Urothelium cell line (cell line): ENCODE measurements around the gene AGPAT3.

Experiments
- DNase-seq: peaks from one replicate; pipeline ENCODE4 v3.0.0; 2011; ENCODE audit warnings: low spot score, mixed read lengths
- FAIRE-seq: peaks from 2 replicates; lab custom pipeline; 2011; peaks lifted over from hg19 to GRCh38; lab: Jason Lieb, UNC

Gene AGPAT3

GRCh38 chr21:43903451-43904091 lies 38.5 kb downstream of the AGPAT3 start:
- DNase-seq = no peak
- FAIRE-seq = no peak

DNA sequence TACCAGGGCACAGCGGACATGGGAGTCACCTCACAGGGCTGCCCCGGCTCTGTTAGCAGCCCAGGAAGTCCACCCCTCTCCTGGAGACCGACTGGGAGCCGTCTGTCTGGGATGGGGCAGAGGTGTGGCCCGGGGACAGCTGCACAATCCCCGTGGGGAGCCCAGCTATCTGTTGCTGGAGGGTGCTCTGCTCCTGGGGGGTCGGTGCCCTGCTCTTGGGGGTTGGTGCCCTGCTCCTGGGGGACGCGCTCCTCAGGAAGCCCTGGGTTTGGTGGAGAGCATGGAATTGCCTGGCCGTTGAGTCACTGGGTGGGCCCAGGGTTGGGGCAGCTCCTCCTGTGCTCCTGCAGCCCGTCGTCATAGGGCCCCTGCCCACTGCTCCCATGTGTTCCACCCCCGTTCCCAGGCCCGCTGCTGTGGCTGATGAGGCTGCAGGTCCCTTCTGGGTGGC lies 39.3 kb downstream of the AGPAT3 start:
- FAIRE-seq = no peak
- no peak for DNase-seq

GRCh38 chr21:43905726-43906455 lies 40.9 kb downstream of the AGPAT3 start:
- no peak for DNase-seq
- no peak for FAIRE-seq

GRCh38 chr21:43906585-43907370 lies 41.8 kb downstream of the AGPAT3 start:
- no peak for DNase-seq
- no peak for FAIRE-seq

DNA sequence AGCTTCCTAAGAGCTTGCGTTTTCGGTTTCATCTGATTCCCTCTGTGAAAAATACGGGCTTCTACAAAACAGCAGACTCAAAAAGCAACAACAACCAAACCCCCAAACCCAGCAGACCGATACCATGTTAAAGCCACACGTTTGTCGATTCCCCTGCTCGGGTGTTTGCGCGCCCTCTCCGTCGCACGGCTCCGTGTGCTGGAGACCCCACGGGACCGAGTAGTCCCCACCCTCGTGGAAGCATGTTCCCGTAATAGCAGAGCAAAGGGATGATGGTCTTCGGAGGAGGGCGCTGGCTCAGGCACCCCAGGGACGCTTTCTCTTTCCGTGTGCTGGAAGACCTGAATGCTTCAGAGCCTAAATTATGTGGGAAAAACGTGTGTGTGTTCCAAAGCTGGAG lies 42.7 kb downstream of the AGPAT3 start:
- FAIRE-seq = no peak
- no peak for DNase-seq

GRCh38 chr21:43908167-43908566 lies 43.1 kb downstream of the AGPAT3 start:
- FAIRE-seq = no peak
- no peak for DNase-seq

- DNase-seq = no peak
- FAIRE-seq = no peak
Observed at GRCh38 chr21:43909741-43910400, 44.8 kb downstream of the AGPAT3 start.

- FAIRE-seq = no peak
- no peak for DNase-seq
Observed at GRCh38 chr21:43910460-43910859, 45.4 kb downstream of the AGPAT3 start.

DNA sequence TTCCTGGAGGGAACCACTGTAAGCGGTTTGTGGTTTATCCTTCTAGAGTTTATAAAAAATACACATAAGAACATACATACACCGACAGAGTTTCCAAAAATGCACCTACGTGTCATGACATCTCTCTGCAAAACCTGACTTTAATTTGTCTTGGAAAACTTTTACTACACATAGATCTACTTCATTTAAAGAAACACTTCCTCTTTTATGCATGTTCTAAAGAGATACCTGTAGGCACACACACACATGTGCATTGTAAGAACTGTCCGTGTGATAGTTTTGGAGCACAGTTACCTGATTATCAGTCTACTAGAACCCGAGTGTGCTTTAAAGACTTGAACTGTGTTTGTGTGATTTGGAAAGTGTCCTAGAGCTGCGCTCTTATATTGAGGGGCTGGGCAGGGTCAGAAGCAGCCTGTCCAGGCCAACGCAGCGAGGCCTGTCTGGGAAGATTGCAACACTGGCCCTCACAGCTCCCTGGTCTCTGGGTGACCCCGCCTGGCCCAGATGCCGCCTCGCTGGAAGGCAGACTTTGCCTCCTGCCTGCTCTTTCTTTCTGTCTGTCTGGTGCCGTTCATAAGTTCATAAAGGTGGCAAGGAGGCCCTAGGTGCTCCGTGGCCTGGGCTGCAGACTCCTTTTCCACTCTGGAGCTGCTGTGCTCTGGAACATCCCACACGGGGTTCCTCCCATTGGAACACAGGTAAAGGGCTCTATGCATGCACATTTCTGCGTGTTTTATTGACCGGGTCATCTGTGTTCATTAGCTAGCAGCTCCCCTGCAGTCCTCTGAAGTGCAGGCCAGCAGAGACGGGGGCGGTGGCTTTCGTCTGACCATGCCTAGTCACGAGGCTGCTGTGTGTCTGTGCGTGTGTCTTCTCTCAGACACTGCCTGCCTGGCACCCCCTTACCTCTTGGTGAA lies 46.3 kb downstream of the AGPAT3 start:
- DNase-seq (no peak), FAIRE-seq (no peak)

GRCh38 chr21:43911935-43912487 lies 47.0 kb downstream of the AGPAT3 start:
- no peak for DNase-seq
- FAIRE-seq = no peak

- FAIRE-seq (no peak), DNase-seq (no peak)
Observed at GRCh38 chr21:43912500-43912899, 47.5 kb downstream of the AGPAT3 start.

DNA sequence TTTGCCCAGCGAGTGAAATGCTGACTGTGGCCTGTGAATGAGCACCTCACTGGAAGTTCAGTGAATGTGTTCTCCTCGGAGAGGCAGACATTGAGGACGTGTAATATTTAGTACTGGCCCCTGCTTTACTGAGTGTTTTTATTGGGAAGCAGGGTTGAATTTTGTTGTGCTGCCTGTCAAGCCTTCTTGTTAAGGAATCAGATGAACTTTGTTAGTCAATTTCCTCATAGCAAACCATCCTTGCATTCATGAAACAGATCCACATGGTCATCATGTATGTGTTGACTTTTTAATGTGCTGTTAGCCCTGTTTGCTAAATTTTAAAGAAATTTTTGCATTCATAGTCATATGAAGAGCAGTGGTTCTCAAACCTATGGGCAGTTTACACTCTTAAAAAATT lies 47.9 kb downstream of the AGPAT3 start:
- DNase-seq (no peak), FAIRE-seq (no peak)

GRCh38 chr21:43913928-43914327 lies 48.9 kb downstream of the AGPAT3 start:
- no peak for DNase-seq
- no peak for FAIRE-seq

DNA sequence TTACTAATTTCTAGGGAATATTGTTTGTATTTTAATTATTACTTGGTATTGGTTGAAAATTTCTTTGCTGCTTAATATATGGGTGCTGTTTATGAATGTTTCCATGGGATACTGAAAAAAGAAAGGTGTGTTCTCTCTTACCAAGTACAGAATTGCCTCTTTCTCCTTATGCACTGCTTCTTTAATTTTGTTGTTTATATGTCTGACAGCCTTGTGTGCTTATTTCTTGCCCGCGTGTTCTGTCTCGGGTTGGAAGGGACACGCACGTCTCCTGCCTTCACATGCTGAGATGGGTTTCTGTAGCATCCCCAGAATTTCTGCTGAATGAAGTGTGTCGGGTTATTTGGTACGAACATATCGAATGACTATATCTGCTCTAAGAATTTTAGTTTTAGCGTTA lies 51.1 kb downstream of the AGPAT3 start:
- DNase-seq = no peak
- FAIRE-seq = no peak

- FAIRE-seq (no peak), DNase-seq (no peak)
Observed at GRCh38 chr21:43916691-43917514, 51.9 kb downstream of the AGPAT3 start.

GRCh38 chr21:43917515-43918384 lies 52.7 kb downstream of the AGPAT3 start:
- DNase-seq (no peak), FAIRE-seq (no peak)

DNA sequence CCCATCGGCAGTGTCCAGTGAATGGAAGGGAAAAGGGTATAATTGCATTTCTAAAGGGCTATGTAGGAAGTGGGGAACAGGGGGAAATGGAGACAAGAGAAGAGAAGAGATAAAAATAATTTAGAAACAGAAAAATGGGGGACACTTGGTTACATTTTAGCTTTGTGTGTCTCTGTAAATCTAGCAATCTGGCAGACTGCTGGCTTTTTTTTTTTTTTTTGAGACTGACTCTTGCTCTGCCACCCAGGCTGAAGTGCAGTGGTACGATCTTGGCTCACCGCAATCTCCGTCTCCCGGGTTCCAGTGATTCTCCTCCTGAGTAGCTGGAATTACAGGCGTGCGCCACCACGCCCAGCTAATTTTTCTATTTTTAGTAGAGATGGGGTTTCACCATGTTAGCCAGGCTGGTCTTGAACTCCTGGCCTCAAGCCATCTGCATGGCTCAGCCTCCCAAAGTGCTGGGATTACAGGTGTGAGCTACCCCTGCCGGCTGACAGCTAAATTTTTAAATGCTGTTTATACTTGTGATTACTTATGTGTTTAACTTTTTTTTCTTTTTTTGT lies 53.4 kb downstream of the AGPAT3 start:
- FAIRE-seq (no peak), DNase-seq (no peak)

- no peak for FAIRE-seq
- DNase-seq = no peak
Observed at GRCh38 chr21:43919283-43919682, 54.3 kb downstream of the AGPAT3 start.
